GM23248 (cell line): Measurements from ENCODE around the gene KMT5B. TPM values are rescaled to one million over a fixed set of nuclear protein-coding genes. Genes with fewer than 3 reads are reported as not detected.

Source experiments
- DNase-seq: peaks from one replicate; pipeline ENCODE4 v3.0.0-alpha.2; 2015
- H2AFZ ChIP-seq: fragments of 200-600 bp; sonication (generic); 2 replicates; pipeline ENCODE4 v1.6.1; 2016; ENCODE audit warnings: antibody characterized with exemption
- H3F3A ChIP-seq: fragments of 200-600 bp; sonication (generic); 2 replicates; pipeline ENCODE4 v1.6.1; 2016; ENCODE audit warnings: mild to moderate bottlenecking, antibody characterized with exemption, mixed run types; ENCODE audit not compliant: insufficient read depth
- H3K27ac ChIP-seq: fragments of 200-600 bp; sonication (generic); 2 replicates; pipeline ENCODE4 v1.5.1; 2016; ENCODE audit warnings: mild to moderate bottlenecking
- H3K27me3 ChIP-seq: fragments of 200-600 bp; sonication (generic); replicated peaks from 2 replicates; pipeline ENCODE4 v1.6.1; 2016; ENCODE audit warnings: mild to moderate bottlenecking; ENCODE audit not compliant: insufficient read depth
- H3K36me3 ChIP-seq: fragments of 200-600 bp; sonication (generic); 2 replicates; pipeline ENCODE4 v1.6.1; 2016; ENCODE audit warnings: low read depth, mild to moderate bottlenecking
- H3K4me1 ChIP-seq: fragments of 200-600 bp; sonication (generic); 2 replicates; pipeline ENCODE4 v1.6.1; 2016; ENCODE audit warnings: mild to moderate bottlenecking; ENCODE audit not compliant: insufficient read depth
- H3K4me2 ChIP-seq: fragments of 200-600 bp; sonication (generic); one replicate; pipeline ENCODE4 v1.6.1; 2016; ENCODE audit warnings: mild to moderate bottlenecking; ENCODE audit not compliant: unreplicated experiment
- H3K4me3 ChIP-seq: fragments of 200-600 bp; sonication (generic); 2 replicates; pipeline ENCODE4 v1.5.1; 2016; ENCODE audit warnings: mild to moderate bottlenecking
- H3K79me2 ChIP-seq: fragments of 200-600 bp; sonication (generic); 2 replicates; pipeline ENCODE4 v1.6.1; 2016; ENCODE audit warnings: mild to moderate bottlenecking; ENCODE audit not compliant: insufficient read depth
- H3K9ac ChIP-seq: fragments of 200-600 bp; sonication (generic); 2 replicates; pipeline ENCODE4 v1.6.1; 2016; ENCODE audit warnings: mild to moderate bottlenecking
- H3K9me2 ChIP-seq: fragments of 200-600 bp; sonication (generic); 2 replicates; pipeline ENCODE4 v1.6.1; 2016; ENCODE audit warnings: mixed run types, mild to moderate bottlenecking, moderate library complexity; ENCODE audit not compliant: insufficient read depth
- H3K9me3 ChIP-seq: fragments of 200-600 bp; sonication (generic); one replicate; pipeline ENCODE4 v1.6.1; 2017; ENCODE audit warnings: low read depth
- H4K20me1 ChIP-seq: fragments of 200-600 bp; sonication (generic); 2 replicates; pipeline ENCODE4 v1.6.0; 2016; ENCODE audit not compliant: insufficient read depth
- EZH2 ChIP-seq: fragments of 200-600 bp; sonication (generic); IDR thresholded peaks from 2 replicates; pipeline ENCODE4 v1.6.1; 2018; ENCODE audit warnings: antibody characterized with exemption, mild to moderate bottlenecking; ENCODE audit not compliant: insufficient read depth, poor library complexity, severe bottlenecking
- EZH2phosphoT487 ChIP-seq: fragments of 200-600 bp; sonication (generic); IDR thresholded peaks from 2 replicates; pipeline ENCODE4 v1.6.1; 2018; ENCODE audit warnings: antibody characterized with exemption, moderate library complexity, mild to moderate bottlenecking, low read depth; ENCODE audit not compliant: insufficient read depth
- WGBS, 2 experiments: methylation state at CpG; one replicate each; pipeline ENCODE4 v1.1.6; 2015 to 2017; ENCODE audit warnings: low lambda C conversion rate in 2 of 2, low coverage in 1 of 2; ENCODE audit errors: missing lambda C conversion rate in 2 of 2; 5-methylcytosine and 5-hydroxymethylcytosine counted together
- in situ Hi-C: fragments of 300-500 bp; cut with MboI; formaldehyde crosslinking; loops from 2 replicates; pipeline ENCODE4 v1.15.0; 2020
- polyA plus RNA-seq: library from polyadenylated mRNA; unstranded; fragments of >200 nt; fragmentation: Nextera tagmentation; extraction: Ambion mirVana; gene quantifications from 2 replicates; pipeline ENCODE4 v1.2.1, GENCODE V29; 2016
- total RNA-seq: library from RNA; depleted of rRNA; stranded (reverse); fragments of >200 nt; shearing (Covaris generic); gene quantifications from 2 replicates; pipeline ENCODE4 v1.2.3, GENCODE V29; 2014

KMT5B gene
- total and polyA plus RNA-seq, 2 experiments from 2014 or later: 17.7 to 22.9 TPM

GRCh38 chr11:68165601-68166000 lies 47.5 kb downstream of the KMT5B start:
- WGBS, 2 experiments: 93 to 96% methylated on average over 4 of the region's 4 CpGs
- Histone ChIP-seq H3K4me1 (0 out of 2 replicates have a peak, but pooled peaks cover 2% of the 10 kb centered on the region), H3F3A (no peaks in the 10 kb centered on the region), H3K79me2 (no peaks in the 10 kb centered on the region), H2AFZ (no peak overlapping the region), H4K20me1 (no peaks in the 10 kb centered on the region), H3K4me3 (no peak overlapping the region), H3K36me3 (peaks cover 27% of the 10 kb centered on the region; the same call in 1 of the 2 replicates), H3K27me3 (no peaks in the 10 kb centered on the region), H3K4me2 (no peak overlapping the region), H3K9me3 (no peaks in the 10 kb centered on the region), H3K9me2 (no peaks in the 10 kb centered on the region), H3K9ac (no peak overlapping the region), H3K27ac (no peak overlapping the region)
- no peak for TF ChIP-seq EZH2
- TF ChIP-seq EZH2phosphoT487: no peak
- DNase-seq: no peak
- in situ Hi-C loops: no loop called here

- H3K27ac ChIP-seq: no peak overlapping the region
- H3K4me3 ChIP-seq: no peak overlapping the region
- H3K27me3 ChIP-seq: no peaks in the 10 kb centered on the region
- H4K20me1 ChIP-seq: no peaks in the 10 kb centered on the region
- no peaks in the 10 kb centered on the region for H3F3A ChIP-seq
- no peak overlapping the region for H2AFZ ChIP-seq
- H3K4me1 ChIP-seq: 0 out of 2 replicates have a peak, but pooled peaks cover 2% of the 10 kb centered on the region
- H3K9me2 ChIP-seq: no peaks in the 10 kb centered on the region
- 79 to 85% methylated on average over 2 of the region's 2 CpGs for WGBS, 2 experiments
- no peaks in the 10 kb centered on the region for H3K79me2 ChIP-seq
- peaks cover 17% of the 10 kb centered on the region; the same call in 1 of the 2 replicates for H3K36me3 ChIP-seq
- TF ChIP-seq EZH2: no peak
- no peak for TF ChIP-seq EZH2phosphoT487
- in situ Hi-C loops: no loop called here
- H3K4me2 ChIP-seq: no peak overlapping the region
- no peaks in the 10 kb centered on the region for H3K9me3 ChIP-seq
- peak; percentile 76 for DNase-seq
- H3K9ac ChIP-seq: no peak overlapping the region
Observed at GRCh38 chr11:68164437-68164836, 48.7 kb downstream of the KMT5B start.

GRCh38 chr11:68163691-68164090 lies 49.4 kb downstream of the KMT5B start:
- H3K4me3 ChIP-seq: no peak overlapping the region
- DNase-seq: no peak
- no peak overlapping the region for H2AFZ ChIP-seq
- 0 out of 2 replicates have a peak, but pooled peaks cover 2% of the 10 kb centered on the region for H3K4me1 ChIP-seq
- TF ChIP-seq EZH2 (no peak), EZH2phosphoT487 (no peak)
- no peaks in the 10 kb centered on the region for H3F3A ChIP-seq
- peaks cover 13% of the 10 kb centered on the region; the same call in 1 of the 2 replicates for H3K36me3 ChIP-seq
- H4K20me1 ChIP-seq: no peaks in the 10 kb centered on the region
- H3K79me2 ChIP-seq: no peaks in the 10 kb centered on the region
- no peak overlapping the region for H3K27ac ChIP-seq
- no peak overlapping the region for H3K9ac ChIP-seq
- WGBS, 2 experiments: 89 to 93% methylated on average over 11 of the region's 11 CpGs
- no peaks in the 10 kb centered on the region for H3K27me3 ChIP-seq
- H3K4me2 ChIP-seq: no peak overlapping the region
- no peaks in the 10 kb centered on the region for H3K9me2 ChIP-seq
- in situ Hi-C loops: no loop called here
- no peaks in the 10 kb centered on the region for H3K9me3 ChIP-seq

GRCh38 chr11:68160100-68160695 lies 52.9 kb downstream of the KMT5B start:
- WGBS, 2 experiments: 81% methylated on average over 7 of the region's 7 CpGs

More at GRCh38 chr11:68160100-68160695, 52.9 kb downstream of the KMT5B start:
- no peaks in the 10 kb centered on the region for H3K9me2 ChIP-seq
- no peak overlapping the region for H2AFZ ChIP-seq
- H3K4me1 ChIP-seq: 0 out of 2 replicates have a peak, but pooled peaks cover 2% of the 10 kb centered on the region
- no peak overlapping the region for H3K27ac ChIP-seq
- H3K9ac ChIP-seq: no peak overlapping the region
- H3K36me3 ChIP-seq: peaks cover 8% of the 10 kb centered on the region; the same call in 1 of the 2 replicates
- no peaks in the 10 kb centered on the region for H4K20me1 ChIP-seq
- H3K79me2 ChIP-seq: no peaks in the 10 kb centered on the region
- in situ Hi-C loops: no loop called here
- DNase-seq: no peak
- no peaks in the 10 kb centered on the region for H3F3A ChIP-seq
- H3K4me2 ChIP-seq: no peak overlapping the region
- TF ChIP-seq EZH2phosphoT487 (no peak), EZH2 (no peak)
- H3K27me3 ChIP-seq: no peaks in the 10 kb centered on the region
- no peak overlapping the region for H3K4me3 ChIP-seq
- H3K9me3 ChIP-seq: no peaks in the 10 kb centered on the region
